ENCODE data around the gene PLA2G4A. TPM values are rescaled to one million over a fixed set of nuclear protein-coding genes. Genes with fewer than 3 reads are reported as not detected.

Gene PLA2G4A
- total and polyA plus RNA-seq, 2 donors (not counting 3 experiments of a cell fraction or from before 2014, with no cell fraction given): 8.2 to 13.3 TPM

- no peaks in the 10 kb centered on the region for H3K4me1 ChIP-seq (ENCODE audit: control insufficient read depth, extremely low read depth, insufficient read depth, low read length)
- H3K27ac ChIP-seq (ENCODE audit: insufficient read depth, low read depth, low read length): no peak overlapping the region
- no peak overlapping the region for H2AFZ ChIP-seq (ENCODE audit: low read depth, low read length)
- ChIA-PET POLR2A (no interaction called here), CTCF (interaction anchor here (1.4 kb wide), 3 partner anchors 8 to 117 kb away, joined by 3 to 4 read pairs (median 3); no protein-coding TSS in a partner anchor)
- TF ChIP-seq JUN (IDR thresholded peaks at IDR 0.05; ENCODE audit: borderline replicate concordance, insufficient read depth, insufficient read length, low read depth) (no peak), FOS (IDR thresholded peaks at IDR 0.05; ENCODE audit: borderline replicate concordance, insufficient read depth, low read length) (no peak), GATA2 (IDR thresholded peaks at IDR 0.05; ENCODE audit: insufficient read depth, insufficient read length, low read depth, low read length) (no peak), CTCF (IDR thresholded peaks at IDR 0.05; ENCODE audit: extremely low read depth in 1 of 2, insufficient read depth in 1 of 2, low read depth in 1 of 2, low read length in 2 of 2) (no peak), EZH2 (IDR thresholded peaks at IDR 0.05; ENCODE audit: borderline replicate concordance, low read depth, low read length, severe bottlenecking) (no peak), MYC (IDR thresholded peaks at IDR 0.05; ENCODE audit: low read depth, low read length) (no peak)
- DNase-seq (ENCODE audit: low read depth, low spot score) (no peak), FAIRE-seq (no peak)
- H3K4me2 ChIP-seq (ENCODE audit: insufficient read depth, low read length): no peak overlapping the region
- no peak overlapping the region for H3K4me3 ChIP-seq (replicated peaks in 1 of 3; ENCODE audit: insufficient read depth in 1 of 3, low read depth in 1 of 3, low read length in 3 of 3)
- no peak overlapping the region for H3K9ac ChIP-seq (replicated peaks; ENCODE audit: extremely low read depth, insufficient read depth, low read length)
- intact Hi-C loops (cut with micrococcal nuclease) (no loop called here), dilution Hi-C loops (cut with MboI; ENCODE audit: extremely low pct_ligation_motif_present, low sequenced_read_pairs) (no loop called here)
- H3K9me1 ChIP-seq (replicated peaks; ENCODE audit: control insufficient read depth, extremely low read depth, insufficient read depth, low read length): no peaks in the 10 kb centered on the region
- no peaks in the 10 kb centered on the region for H3K9me3 ChIP-seq (replicated peaks; ENCODE audit: control insufficient read depth, insufficient read depth, low read length)
- H3K36me3 ChIP-seq (ENCODE audit: control insufficient read depth in 2 of 2, extremely low read depth in 1 of 2, insufficient read depth in 2 of 2, low read length in 2 of 2): no peaks in the 10 kb centered on the region
- H3K27me3 ChIP-seq (ENCODE audit: control insufficient read depth in 2 of 2, insufficient read depth in 2 of 2, low read length in 2 of 2): no peaks in the 10 kb centered on the region
- no peaks in the 10 kb centered on the region for H3K79me2 ChIP-seq (ENCODE audit: control insufficient read depth, insufficient read depth, low read length)
- no TSS peak for BruUV-seq (replicated peaks)
- H4K20me1 ChIP-seq (replicated peaks; ENCODE audit: control insufficient read depth, extremely low read depth, insufficient read depth, low read length): no peaks in the 10 kb centered on the region
Measured at GRCh38 chr1:186799689-186800054, 29.1 kb upstream of the PLA2G4A start.

GRCh38 chr1:186802388-186802787, 26.4 kb upstream of the PLA2G4A start:
- Histone ChIP-seq H3K9me3 (replicated peaks; ENCODE audit: control insufficient read depth, insufficient read depth, low read length) (no peaks in the 10 kb centered on the region), H4K20me1 (replicated peaks; ENCODE audit: control insufficient read depth, extremely low read depth, insufficient read depth, low read length) (no peaks in the 10 kb centered on the region), H3K36me3 (ENCODE audit: control insufficient read depth in 2 of 2, extremely low read depth in 1 of 2, insufficient read depth in 2 of 2, low read length in 2 of 2) (no peaks in the 10 kb centered on the region), H3K4me2 (ENCODE audit: insufficient read depth, low read length) (no peak overlapping the region), H3K27ac (ENCODE audit: insufficient read depth, low read depth, low read length) (no peak overlapping the region), H3K9me1 (replicated peaks; ENCODE audit: control insufficient read depth, extremely low read depth, insufficient read depth, low read length) (no peaks in the 10 kb centered on the region), H3K27me3 (ENCODE audit: control insufficient read depth in 2 of 2, insufficient read depth in 2 of 2, low read length in 2 of 2) (no peaks in the 10 kb centered on the region), H3K4me1 (ENCODE audit: control insufficient read depth, extremely low read depth, insufficient read depth, low read length) (no peaks in the 10 kb centered on the region), H2AFZ (ENCODE audit: low read depth, low read length) (no peak overlapping the region), H3K79me2 (ENCODE audit: control insufficient read depth, insufficient read depth, low read length) (no peaks in the 10 kb centered on the region), H3K4me3 (replicated peaks in 1 of 3; ENCODE audit: insufficient read depth in 1 of 3, low read depth in 1 of 3, low read length in 3 of 3) (no peak overlapping the region), H3K9ac (replicated peaks; ENCODE audit: extremely low read depth, insufficient read depth, low read length) (no peak overlapping the region)
- BruUV-seq (replicated peaks): no TSS peak
- FAIRE-seq (no peak), DNase-seq (ENCODE audit: low read depth, low spot score) (no peak)
- intact Hi-C loops (cut with micrococcal nuclease) (no loop called here), dilution Hi-C loops (cut with MboI; ENCODE audit: extremely low pct_ligation_motif_present, low sequenced_read_pairs) (no loop called here)
- CTCF ChIA-PET: interaction anchor here (0.6 kb wide), 1 partner anchor 14 kb away, joined by 3 read pairs; no protein-coding TSS in a partner anchor
- POLR2A ChIA-PET: no interaction called here
- no peak for TF ChIP-seq POLR2A (IDR thresholded peaks at IDR 0.05; ENCODE audit: low read depth, low read length)
